Tibial nerve (tissue), 4 donors: Measurements from ENCODE around the gene GGA2. TPM values are rescaled to one million over a fixed set of nuclear protein-coding genes. Genes with fewer than 3 reads are reported as not detected.

Experiments
- DNase-seq, 2 donors: peaks; one replicate each; pipeline ENCODE4 v3.0.0-alpha.2; 2019; ENCODE audit warnings: low spot score in 2 of 2
- H3K27ac ChIP-seq, 4 donors: fragments of 200-600 bp; sonication (generic) in 3 of 4; one replicate each; pipeline ENCODE4 v1.5.1; 2017 to 2019; ENCODE audit warnings: mild to moderate bottlenecking in 1 of 4
- H3K27me3 ChIP-seq, 2 donors: fragments of 200-600 bp; sonication (generic) in 1 of 2; one replicate each; pipeline versions ENCODE4 v1.5.1 to v1.6.0; 2017 to 2019
- H3K36me3 ChIP-seq, 3 donors: fragments of 200-600 bp; sonication (generic); one replicate each; pipeline ENCODE4 v1.5.1; 2018 to 2019
- H3K4me1 ChIP-seq, 4 donors: fragments of 200-600 bp; sonication (generic) in 3 of 4; one replicate each; pipeline ENCODE4 v1.5.1; 2017 to 2019
- H3K4me3 ChIP-seq, 4 donors: fragments of 200-600 bp; sonication (generic) in 3 of 4; one replicate each; pipeline ENCODE4 v1.5.1; 2017 to 2019; ENCODE audit warnings: mild to moderate bottlenecking in 1 of 4, moderate library complexity in 1 of 4
- H3K9me3 ChIP-seq, 4 donors: fragments of 200-600 bp; sonication (generic) in 3 of 4; one replicate each; pipeline ENCODE4 v1.5.1; 2017 to 2019
- EP300 ChIP-seq, 2 donors: sonication (generic); formaldehyde crosslinking; IDR thresholded peaks; one replicate each; pipeline ENCODE4 v1.6.1; 2017; ENCODE audit warnings: antibody characterized with exemption in 2 of 2, mild to moderate bottlenecking in 1 of 2
- POLR2A ChIP-seq, 2 donors: fragments of 450-650 bp; IDR thresholded peaks; one replicate each; pipeline ENCODE4 v1.6.1; 2017; ENCODE audit warnings: antibody characterized with exemption in 2 of 2, mild to moderate bottlenecking in 2 of 2, moderate library complexity in 2 of 2
- WGBS, 2 donors: methylation state at CpG; one replicate each; pipeline ENCODE4 v1.1.5; 2018; 5-methylcytosine and 5-hydroxymethylcytosine counted together
- total RNA-seq, 4 donors: library from RNA; depleted of rRNA; stranded (reverse); fragments of >200 nt; gene quantifications; one replicate each; pipeline ENCODE4 v1.1.0, GENCODE V29; 2016
- TF ChIP-seq, protein P1 (sequence below), 5 experiments: fragments of 200-600 bp in 3 of 5; fragments of 450-650 bp in 2 of 5; sonication (generic) in 3 of 5; IDR thresholded peaks; one replicate each; pipeline ENCODE4 v1.5.1; 2016 to 2019; ENCODE audit warnings: antibody characterized with exemption in 5 of 5, mild to moderate bottlenecking in 3 of 5, moderate library complexity in 2 of 5

The GGA2 gene
- total RNA-seq, 4 donors from 2014 or later: 29.9 to 40.6 (median 36.8) TPM

DNA sequence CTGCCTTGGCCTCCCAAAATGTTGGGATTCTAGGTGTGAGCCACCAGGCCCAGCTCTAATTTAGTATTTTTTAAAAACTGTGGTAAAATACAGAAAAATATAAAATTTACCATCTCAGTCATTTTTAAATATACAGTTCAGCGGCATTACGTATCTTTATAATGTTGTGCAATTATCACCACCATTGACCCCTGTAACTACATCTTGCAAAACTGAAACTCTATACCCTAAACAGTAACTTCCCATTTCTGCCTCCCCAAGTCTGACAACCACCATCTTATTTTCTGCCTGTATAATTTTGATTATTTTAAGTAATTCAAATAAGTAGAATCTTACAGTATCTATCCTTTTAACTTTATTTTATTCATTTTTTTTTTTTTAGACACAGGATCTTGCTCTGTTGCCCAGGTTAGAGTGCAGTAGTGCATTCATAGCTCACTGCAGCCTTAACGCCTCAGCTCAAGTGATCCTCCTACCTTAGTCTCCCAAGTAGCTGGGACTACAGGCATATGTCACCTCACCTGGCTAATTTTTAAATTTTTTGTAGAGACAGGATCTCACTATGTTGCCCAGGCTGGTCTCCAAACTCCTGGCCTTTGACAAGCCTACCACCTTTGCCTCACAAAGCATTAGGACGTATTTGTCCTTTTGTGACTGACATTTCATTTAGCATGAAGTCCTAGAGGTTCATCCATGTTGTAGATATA, 10.9 kb upstream of the GGA2 start:
- H3K36me3 ChIP-seq: peaks cover 0 to 50% (median 17%) of the 10 kb centered on the region in 3 donors
- TF ChIP-seq POLR2A (IDR thresholded peaks at IDR 0.05) (no peak), EP300 (IDR thresholded peaks at IDR 0.05) (no peak)
- TF ChIP-seq, protein P1, sequence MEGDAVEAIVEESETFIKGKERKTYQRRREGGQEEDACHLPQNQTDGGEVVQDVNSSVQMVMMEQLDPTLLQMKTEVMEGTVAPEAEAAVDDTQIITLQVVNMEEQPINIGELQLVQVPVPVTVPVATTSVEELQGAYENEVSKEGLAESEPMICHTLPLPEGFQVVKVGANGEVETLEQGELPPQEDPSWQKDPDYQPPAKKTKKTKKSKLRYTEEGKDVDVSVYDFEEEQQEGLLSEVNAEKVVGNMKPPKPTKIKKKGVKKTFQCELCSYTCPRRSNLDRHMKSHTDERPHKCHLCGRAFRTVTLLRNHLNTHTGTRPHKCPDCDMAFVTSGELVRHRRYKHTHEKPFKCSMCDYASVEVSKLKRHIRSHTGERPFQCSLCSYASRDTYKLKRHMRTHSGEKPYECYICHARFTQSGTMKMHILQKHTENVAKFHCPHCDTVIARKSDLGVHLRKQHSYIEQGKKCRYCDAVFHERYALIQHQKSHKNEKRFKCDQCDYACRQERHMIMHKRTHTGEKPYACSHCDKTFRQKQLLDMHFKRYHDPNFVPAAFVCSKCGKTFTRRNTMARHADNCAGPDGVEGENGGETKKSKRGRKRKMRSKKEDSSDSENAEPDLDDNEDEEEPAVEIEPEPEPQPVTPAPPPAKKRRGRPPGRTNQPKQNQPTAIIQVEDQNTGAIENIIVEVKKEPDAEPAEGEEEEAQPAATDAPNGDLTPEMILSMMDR (IDR thresholded peaks at IDR 0.05): no peak
- WGBS, 2 donors: 80 to 93% methylated on average over 4 of the region's 4 CpGs
- no peak for DNase-seq
- no peaks in the 10 kb centered on the region for H3K9me3 ChIP-seq
- H3K4me3 ChIP-seq: no peak overlapping the region
- no peaks in the 10 kb centered on the region for H3K27me3 ChIP-seq
- peaks cover 0 to 3% (median 0%) of the 10 kb centered on the region in 4 donors for H3K4me1 ChIP-seq
- H3K27ac ChIP-seq: peak overlapping the region in 2 of 4 donors; percentile 11 to 49

DNA sequence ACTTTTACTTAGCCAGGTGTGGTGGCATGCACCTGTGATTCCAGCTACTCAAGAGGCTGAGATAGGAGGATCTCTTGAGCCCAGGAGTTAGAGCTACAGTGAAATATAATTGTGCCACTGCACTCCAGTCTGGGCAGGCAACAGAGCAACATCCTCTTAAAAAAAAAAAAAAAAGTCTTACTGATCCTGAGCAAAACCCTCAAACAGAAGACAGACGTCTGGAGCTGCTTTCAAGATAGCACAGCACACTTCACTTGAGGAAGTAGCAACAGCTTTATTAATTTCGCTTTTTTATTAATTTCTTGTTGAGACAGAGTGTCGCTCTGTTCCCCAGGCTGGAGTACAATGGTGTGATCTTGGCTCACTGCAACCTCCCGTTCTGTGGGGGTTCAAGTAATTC, 10.2 kb upstream of the GGA2 start:
- Histone ChIP-seq H3K4me3 (no peak overlapping the region), H3K9me3 (no peaks in the 10 kb centered on the region), H3K27ac (peak overlapping the region in 2 of 4 donors; percentile 11 to 49), H3K36me3 (peaks cover 0 to 46% (median 17%) of the 10 kb centered on the region in 3 donors), H3K27me3 (no peaks in the 10 kb centered on the region), H3K4me1 (peaks cover 0 to 3% (median 0%) of the 10 kb centered on the region in 4 donors)
- TF ChIP-seq, protein P1 (IDR thresholded peaks at IDR 0.05): no peak
- TF ChIP-seq EP300 (IDR thresholded peaks at IDR 0.05): no peak
- TF ChIP-seq POLR2A (IDR thresholded peaks at IDR 0.05): no peak
- no peak for DNase-seq
- 84 to 85% methylated on average over 4 of the region's 4 CpGs for WGBS, 2 donors

DNA sequence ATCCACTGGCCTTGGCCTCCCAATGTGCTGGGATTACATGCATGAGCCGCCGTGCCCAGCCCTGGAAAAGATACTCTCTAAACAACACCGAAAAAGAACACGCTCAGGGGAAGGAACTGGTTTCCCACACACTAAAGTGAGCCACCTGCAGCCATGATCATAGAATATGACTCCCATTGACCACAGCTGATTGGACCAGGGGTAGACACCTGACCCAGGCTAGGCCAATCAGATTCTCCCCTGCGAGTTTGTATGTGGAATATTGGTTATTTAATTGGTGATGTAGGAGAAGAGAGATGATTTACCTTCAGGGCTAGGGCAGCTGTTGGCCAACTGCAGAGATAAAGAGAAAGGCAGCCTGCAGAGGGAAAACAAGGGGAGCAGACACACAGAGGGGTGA, 9.0 kb upstream of the GGA2 start:
- H3K27ac ChIP-seq: no peak overlapping the region
- no peak overlapping the region for H3K4me3 ChIP-seq
- no peaks in the 10 kb centered on the region for H3K27me3 ChIP-seq
- TF ChIP-seq, protein P1 (IDR thresholded peaks at IDR 0.05): no peak
- TF ChIP-seq EP300 (IDR thresholded peaks at IDR 0.05) (no peak), POLR2A (IDR thresholded peaks at IDR 0.05) (no peak)
- DNase-seq: no peak
- no peaks in the 10 kb centered on the region for H3K9me3 ChIP-seq
- peaks cover 0 to 41% (median 17%) of the 10 kb centered on the region in 3 donors for H3K36me3 ChIP-seq
- 93 to 94% methylated on average over 5 of the region's 5 CpGs for WGBS, 2 donors
- H3K4me1 ChIP-seq: peaks cover 0 to 3% (median 0%) of the 10 kb centered on the region in 4 donors

DNA sequence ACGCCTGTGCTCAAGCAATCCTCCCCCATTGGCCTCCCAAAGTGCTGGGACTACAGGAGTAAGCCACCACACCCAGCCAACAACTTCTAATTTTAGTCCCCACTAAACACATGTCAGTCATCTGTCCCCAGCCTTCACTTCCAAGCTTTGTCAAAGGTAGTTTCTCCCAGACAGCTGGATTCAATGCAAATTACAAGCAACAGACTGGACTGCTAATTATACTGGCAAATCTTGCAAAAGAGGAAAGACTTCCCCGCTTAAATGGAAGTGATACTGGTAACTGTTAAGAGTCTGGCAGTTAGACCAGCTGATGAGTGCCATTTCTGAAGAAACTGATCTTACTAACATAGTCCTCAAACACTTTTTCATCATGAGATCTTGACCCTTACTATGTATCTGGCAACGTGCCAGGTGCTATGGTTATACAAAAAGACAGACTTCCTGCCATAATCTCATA, 8.2 kb upstream of the GGA2 start:
- H3K4me3 ChIP-seq: no peak overlapping the region
- no peak overlapping the region for H3K27ac ChIP-seq
- WGBS, 2 donors: 55 to 69% methylated on average over 3 of the region's 3 CpGs

More for the DNA sequence above, 8.2 kb upstream of the GGA2 start:
- H3K9me3 ChIP-seq: no peaks in the 10 kb centered on the region
- DNase-seq: no peak
- TF ChIP-seq EP300 (IDR thresholded peaks at IDR 0.05) (no peak), POLR2A (IDR thresholded peaks at IDR 0.05) (no peak)
- TF ChIP-seq, protein P1 (IDR thresholded peaks at IDR 0.05): no peak
- peaks cover 0 to 37% (median 10%) of the 10 kb centered on the region in 3 donors for H3K36me3 ChIP-seq
- H3K4me1 ChIP-seq: peaks cover 0 to 3% (median 0%) of the 10 kb centered on the region in 4 donors
- no peaks in the 10 kb centered on the region for H3K27me3 ChIP-seq
